Psoas muscle (tissue), 8 donors: ENCODE results near the gene AGRP. TPM values are rescaled to one million over a fixed set of nuclear protein-coding genes. Genes with fewer than 3 reads are reported as not detected.
A peak's percentile ranks its signal among the peaks of the same experiment; 100 is the strongest.

Source experiments
- ATAC-seq, 4 donors: fragments of 200-7000 bp; cut with Tn5 transposase; one replicate each; pipeline ENCODE4 v1.9.1; 2020; ENCODE audit warnings: moderate library complexity in 3 of 4, mild to moderate bottlenecking in 2 of 4
- DNase-seq, 2 donors: peaks; one replicate each; pipeline ENCODE4 v3.0.0-alpha.2; 2020
- H3K27ac ChIP-seq: fragments of 200-600 bp; one replicate; pipeline ENCODE4 v1.8.0; 2022
- H3K27me3 ChIP-seq, 3 donors: fragments of 200-600 bp in 1 of 3; one replicate each; pipeline versions ENCODE4 v1.6.1 to v1.8.0; 2013 to 2022; ENCODE audit warnings: low read length in 2 of 3, mild to moderate bottlenecking in 2 of 3, moderate library complexity in 1 of 3; ENCODE audit not compliant: insufficient read depth in 3 of 3
- H3K36me3 ChIP-seq, 2 donors: fragments of 200-600 bp in 1 of 2; one replicate each; pipeline versions ENCODE4 v1.6.1 to v1.8.0; 2013 to 2022; ENCODE audit warnings: low read depth in 1 of 2, mild to moderate bottlenecking in 1 of 2, moderate library complexity in 1 of 2; ENCODE audit not compliant: insufficient read depth in 1 of 2
- H3K4me1 ChIP-seq: fragments of 200-600 bp; one replicate; pipeline ENCODE4 v1.8.0; 2022
- H3K4me3 ChIP-seq: fragments of 200-600 bp; one replicate; pipeline ENCODE4 v1.8.0; 2022; ENCODE audit warnings: mild to moderate bottlenecking
- H3K9me3 ChIP-seq: fragments of 200-600 bp; one replicate; pipeline ENCODE4 v1.8.0; 2022
- WGBS, 3 donors: extraction: QIAGEN DNeasy Blood & Tissue Kit; methylation state at CpG; one replicate each; pipeline versions ENCODE4 v1.1.6 to v1.1.7; 2013; 5-methylcytosine and 5-hydroxymethylcytosine counted together
- intact Hi-C, 2 donors: fragments of 100-400 bp; cut with DNase I; formaldehyde crosslinking; loops; one replicate each; pipeline versions ENCODE4 v1.11.0 to v1.14.2; 2022
- polyA plus RNA-seq, 3 donors: library from polyadenylated mRNA; stranded (reverse); fragments of 200-250 nt; gene quantifications; one replicate each; pipeline ENCODE4 v1.2.3, GENCODE V29; 2013
- total RNA-seq, 4 donors: library from RNA; stranded (reverse); fragmentation: NEBNext Ultra II Directional in 2 of 4; extraction: Animal tissue kit (Norgen Biotek cat#: 25700) in 2 of 4; gene quantifications; one replicate each; pipeline versions ENCODE4 v1.2.1 to v1.2.4, GENCODE V29; 2021 to 2023
- TF ChIP-seq, protein P1 (sequence below): fragments of 200-600 bp; IDR thresholded peaks from one replicate; pipeline ENCODE4 v1.8.0; 2022; ENCODE audit warnings: antibody characterized with exemption
- donor health status: healthy with polysubstance abuse.
- donor health status: DM: no; HTN: no; CAD: no; lungs with moderate emphysema.
- donor health status: Bipolar disorder and iron deficiency.
- donor health status: healthy.
- donor health status: DM: yes; HTN: yes; CAD: no.
- donor health status: DM: no; HTN: no; CAD: no.
- donor health status: DM: no; HTN: no; CAD: no.
- donor health status: DM: yes; HTN: yes; CAD: no.

Gene AGRP
- total and polyA plus RNA-seq, 7 donors = not detected

DNA sequence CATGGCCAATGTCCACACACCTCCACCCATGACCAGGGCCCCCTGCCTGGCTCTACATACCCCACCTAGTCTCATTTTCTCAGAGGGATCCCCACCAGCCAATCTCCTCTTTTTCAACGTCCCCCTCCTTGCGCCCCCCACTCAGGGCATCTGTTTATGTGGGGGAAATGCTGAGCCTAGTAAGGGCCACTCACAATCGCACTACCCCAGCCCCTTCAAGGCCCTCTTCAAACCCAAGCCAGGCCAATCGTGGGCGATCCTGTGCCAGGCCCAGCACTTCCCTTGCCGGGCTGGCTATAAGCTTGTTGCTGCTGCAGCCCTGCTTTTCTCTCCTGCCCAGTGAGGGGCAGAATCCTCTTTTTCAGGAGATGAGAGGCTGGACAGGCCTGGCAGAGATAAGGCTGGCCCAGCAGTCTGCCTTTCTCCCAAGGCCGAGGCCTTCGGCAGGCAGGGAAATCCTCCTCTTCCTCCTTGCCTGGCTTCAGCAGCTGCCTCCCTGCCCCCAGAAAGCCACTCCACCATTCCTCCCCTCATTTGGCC, 36.3 kb downstream of the AGRP start:
- Histone ChIP-seq H3K36me3 (no peaks in the 10 kb centered on the region), H3K4me1 (peaks cover 99% of the 10 kb centered on the region), H3K4me3 (no peak overlapping the region), H3K9me3 (no peaks in the 10 kb centered on the region), H3K27ac (peak overlapping the region; percentile 30), H3K27me3 (no peaks in the 10 kb centered on the region)
- TF ChIP-seq, protein P1, sequence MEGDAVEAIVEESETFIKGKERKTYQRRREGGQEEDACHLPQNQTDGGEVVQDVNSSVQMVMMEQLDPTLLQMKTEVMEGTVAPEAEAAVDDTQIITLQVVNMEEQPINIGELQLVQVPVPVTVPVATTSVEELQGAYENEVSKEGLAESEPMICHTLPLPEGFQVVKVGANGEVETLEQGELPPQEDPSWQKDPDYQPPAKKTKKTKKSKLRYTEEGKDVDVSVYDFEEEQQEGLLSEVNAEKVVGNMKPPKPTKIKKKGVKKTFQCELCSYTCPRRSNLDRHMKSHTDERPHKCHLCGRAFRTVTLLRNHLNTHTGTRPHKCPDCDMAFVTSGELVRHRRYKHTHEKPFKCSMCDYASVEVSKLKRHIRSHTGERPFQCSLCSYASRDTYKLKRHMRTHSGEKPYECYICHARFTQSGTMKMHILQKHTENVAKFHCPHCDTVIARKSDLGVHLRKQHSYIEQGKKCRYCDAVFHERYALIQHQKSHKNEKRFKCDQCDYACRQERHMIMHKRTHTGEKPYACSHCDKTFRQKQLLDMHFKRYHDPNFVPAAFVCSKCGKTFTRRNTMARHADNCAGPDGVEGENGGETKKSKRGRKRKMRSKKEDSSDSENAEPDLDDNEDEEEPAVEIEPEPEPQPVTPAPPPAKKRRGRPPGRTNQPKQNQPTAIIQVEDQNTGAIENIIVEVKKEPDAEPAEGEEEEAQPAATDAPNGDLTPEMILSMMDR = no peak
- intact Hi-C loops = no loop called here
- ATAC-seq (no peak), DNase-seq (no peak)
- 45 to 51% (median 48%) methylated on average over 8 of the region's 8 CpGs for WGBS, 3 donors

DNA sequence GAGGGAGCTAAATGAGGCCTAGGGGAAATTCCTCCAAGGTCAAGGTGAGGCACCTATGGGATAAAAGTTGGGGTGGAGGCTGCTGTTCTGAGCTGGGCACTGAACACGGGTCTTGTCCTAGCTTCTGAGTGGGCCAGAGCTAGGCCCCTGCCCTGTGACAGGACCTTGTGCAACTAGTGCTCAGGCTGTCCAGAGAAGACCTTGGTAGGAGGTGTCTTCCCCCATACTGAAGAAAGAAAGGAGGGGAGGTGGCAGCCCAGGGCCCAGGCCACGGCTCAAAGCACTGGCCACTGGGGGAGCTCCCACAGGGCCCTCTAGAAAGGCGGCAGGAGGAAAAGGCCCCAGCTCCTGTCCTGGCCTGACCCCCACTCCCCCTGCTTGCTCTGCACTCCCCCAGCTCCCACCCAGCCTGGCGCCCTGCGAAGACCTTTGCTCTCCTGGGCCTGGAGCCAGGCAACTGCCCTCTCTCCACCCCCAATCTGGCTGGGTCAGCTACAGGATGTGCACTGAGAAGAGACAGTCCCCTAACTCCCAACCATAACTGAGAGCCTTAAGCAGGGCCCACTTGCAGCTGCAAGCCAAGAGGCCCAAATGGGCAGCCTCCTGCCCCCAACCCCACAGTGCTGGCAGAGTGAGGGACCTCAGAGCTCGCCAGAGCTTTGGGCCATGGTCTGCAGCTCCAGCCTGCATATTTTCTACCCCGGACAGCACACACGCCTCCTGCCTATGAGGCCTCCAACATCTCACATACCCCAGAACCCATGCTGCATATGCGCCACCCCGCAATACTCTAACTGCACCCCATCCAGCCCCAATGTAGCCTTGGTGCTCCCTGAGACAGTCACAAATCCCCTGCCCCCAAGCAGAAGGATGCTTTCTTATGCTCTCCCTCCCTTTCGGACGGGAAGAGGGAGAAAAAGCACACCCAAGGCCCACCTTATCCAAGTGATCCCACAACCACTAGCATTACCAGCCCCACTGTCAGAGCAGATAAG, 37.1 kb downstream of the AGRP start:
- Histone ChIP-seq H3K27me3 (no peaks in the 10 kb centered on the region), H3K4me3 (no peak overlapping the region), H3K9me3 (no peaks in the 10 kb centered on the region), H3K4me1 (peaks cover 99% of the 10 kb centered on the region), H3K27ac (peak overlapping the region; percentile 2), H3K36me3 (no peaks in the 10 kb centered on the region)
- intact Hi-C loops = no loop called here
- TF ChIP-seq, protein P1 = no peak
- DNase-seq (no peak), ATAC-seq (peak in 1 of 4 donors; percentile 2)
- WGBS, 3 donors = 51 to 68% (median 54%) methylated on average over 12 of the region's 12 CpGs

DNA sequence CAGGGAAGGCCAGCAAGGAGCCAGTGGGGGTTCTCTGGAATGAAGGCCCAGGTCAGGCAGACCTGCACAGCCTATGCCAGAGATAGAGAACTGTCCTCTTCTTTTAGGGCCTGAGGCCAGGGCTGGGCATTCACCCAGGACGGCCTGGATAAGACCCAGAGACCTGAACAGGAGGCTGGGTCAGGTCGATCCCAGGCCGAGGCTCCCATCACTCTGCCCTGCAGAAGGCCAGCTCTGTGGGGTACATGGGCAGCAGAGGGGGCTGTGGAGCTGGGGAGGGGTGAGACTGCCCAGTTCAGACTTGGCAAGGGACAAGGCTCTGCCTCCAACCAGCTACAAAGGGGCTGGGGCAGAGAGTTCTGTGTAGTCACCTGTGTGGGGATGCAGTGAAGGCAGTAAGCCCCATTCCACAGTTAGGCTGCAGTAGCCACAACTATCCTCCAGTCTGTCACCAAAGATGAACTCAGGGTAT, 37.9 kb downstream of the AGRP start:
- DNase-seq = peak in 1 of 2 donors; percentile 81
- TF ChIP-seq, protein P1 = no peak
- Histone ChIP-seq H3K36me3 (peaks cover 0 to 3% of the 10 kb centered on the region in 2 donors), H3K27me3 (no peaks in the 10 kb centered on the region), H3K9me3 (no peaks in the 10 kb centered on the region), H3K4me3 (no peak overlapping the region), H3K27ac (no peak overlapping the region), H3K4me1 (peaks cover 92% of the 10 kb centered on the region)
- intact Hi-C loops = no loop called here
- WGBS, 3 donors = 16 to 31% (median 27%) methylated on average over 3 of the region's 3 CpGs
- ATAC-seq = peak in 3 of 4 donors; percentile 46 to 56 (median 53)

DNA sequence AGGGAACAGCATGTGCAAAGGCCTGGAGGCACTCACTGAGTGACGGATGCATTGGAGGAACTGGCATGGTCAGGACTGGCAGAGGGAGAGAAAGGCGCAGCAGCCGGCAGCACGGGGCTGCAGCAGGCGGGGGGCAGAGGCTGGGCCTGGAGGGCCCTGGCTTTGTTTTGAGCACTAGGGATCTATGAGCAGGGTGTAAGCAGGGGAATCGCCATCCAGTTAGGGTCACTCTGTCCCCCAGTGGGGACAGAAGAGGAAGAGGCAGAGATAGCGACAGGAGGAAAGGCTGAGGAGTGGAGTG, 38.3 kb downstream of the AGRP start:
- DNase-seq (no peak), ATAC-seq (no peak)
- H3K9me3 ChIP-seq = no peaks in the 10 kb centered on the region
- TF ChIP-seq, protein P1 = no peak
- intact Hi-C loops = no loop called here
- H3K27me3 ChIP-seq = no peaks in the 10 kb centered on the region
- no peak overlapping the region for H3K27ac ChIP-seq
- no peak overlapping the region for H3K4me3 ChIP-seq
- H3K36me3 ChIP-seq = peaks cover 0 to 7% of the 10 kb centered on the region in 2 donors
- peaks cover 88% of the 10 kb centered on the region for H3K4me1 ChIP-seq
- 75 to 91% (median 77%) methylated on average over 7 of the region's 7 CpGs for WGBS, 3 donors
